Measurements from ENCODE around the gene ITGA1. TPM values are rescaled to one million over a fixed set of nuclear protein-coding genes. Genes with fewer than 3 reads are reported as not detected.
"Not testable (repeated sequence)": the region's sequence is repeated elsewhere in the genome, so short reads cannot be mapped to it uniquely, and the experiment has no call there.

ITGA1 gene
- total and polyA plus RNA-seq, 2 of the 8 experiments (the other 6 are each of a cell fraction or from before 2014, with no cell fraction given) = 2.3 to 9.0 TPM

DNA sequence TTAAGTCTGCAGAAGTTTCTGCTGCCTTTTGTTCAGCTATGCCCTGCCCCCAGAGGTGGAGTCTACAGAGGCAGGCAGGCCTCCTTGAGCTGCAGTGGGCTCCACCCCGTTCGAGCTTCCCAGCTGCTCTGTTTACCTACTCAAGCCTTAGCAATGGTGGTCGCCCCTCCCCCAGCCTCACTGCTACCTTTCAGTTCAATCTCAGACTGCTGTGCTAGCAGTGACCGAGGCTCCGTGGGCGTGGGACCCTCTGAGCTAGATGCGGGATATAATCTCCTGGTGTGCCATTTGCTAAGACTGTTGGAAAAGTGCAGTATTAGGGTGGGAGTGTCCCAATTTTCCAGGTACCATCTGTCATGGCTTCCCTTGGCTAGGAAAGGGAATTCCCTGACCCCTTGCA lies 188.4 kb downstream of the ITGA1 start:
- H3K79me1 ChIP-seq (ENCODE audit: low read depth, low read length); DNase-seq (ENCODE audit: low read depth in 1 of 2, low spot score in 2 of 2); H3K27me3 ChIP-seq (replicated peaks in 1 of 4; ENCODE audit: control insufficient read depth in 3 of 4, extremely low read depth in 1 of 4, insufficient read depth in 3 of 4, low read length in 3 of 4); H2BK15ac ChIP-seq (ENCODE audit: low read length); H2BK5ac ChIP-seq (ENCODE audit: low read depth, low read length); H2BK20ac ChIP-seq (ENCODE audit: low read length); H3K4me3 ChIP-seq (ENCODE audit: extremely low read depth in 1 of 4, insufficient read depth in 2 of 4, low read depth in 3 of 4, low read length in 4 of 4); H2BK12ac ChIP-seq (ENCODE audit: low read depth, low read length); H2BK120ac ChIP-seq (replicated peaks; ENCODE audit: low read depth, low read length); H4K8ac ChIP-seq (ENCODE audit: extremely low read depth, insufficient read depth, low read length); H3K4me1 ChIP-seq (replicated peaks in 1 of 4; ENCODE audit: control insufficient read depth in 3 of 4, insufficient read depth in 4 of 4, low read length in 3 of 4); H2AK5ac ChIP-seq (ENCODE audit: low read depth, low read length); H4K20me1 ChIP-seq (replicated peaks in 1 of 2; ENCODE audit: control insufficient read depth in 1 of 2, insufficient read depth in 2 of 2, low read length in 2 of 2); H2AFZ ChIP-seq (ENCODE audit: low read length); H4K5ac ChIP-seq (ENCODE audit: insufficient read length, low read depth, low read length); H3K4ac ChIP-seq (replicated peaks; ENCODE audit: insufficient read length, low read depth, low read length); H4K91ac ChIP-seq (replicated peaks; ENCODE audit: insufficient read length, low read length); H3K23ac ChIP-seq (ENCODE audit: insufficient read length); H3K56ac ChIP-seq (replicated peaks; ENCODE audit: insufficient read length, low read depth, low read length); FAIRE-seq; H3K79me2 ChIP-seq (ENCODE audit: control insufficient read depth in 1 of 2, insufficient read depth in 2 of 2, low read length in 2 of 2); H3K9ac ChIP-seq (replicated peaks in 1 of 4; ENCODE audit: extremely low read depth in 1 of 4, low read depth in 3 of 4, low read length in 3 of 4); H3K27ac ChIP-seq (ENCODE audit: low read depth, low read length); H3K18ac ChIP-seq (ENCODE audit: extremely low read depth, low read length); H3K36me3 ChIP-seq (ENCODE audit: control insufficient read depth in 2 of 4, insufficient read depth in 4 of 4, low read length in 3 of 4); H3K4me2 ChIP-seq (ENCODE audit: insufficient read depth in 1 of 2, low read depth in 2 of 2, low read length in 2 of 2); H3K23me2 ChIP-seq (ENCODE audit: low read depth, low read length); H3K14ac ChIP-seq (ENCODE audit: insufficient read length); POLR2A ChIA-PET (ENCODE audit: partially characterized antibody): not testable (repeated sequence)
- CTCF ChIA-PET (ENCODE audit: partially characterized antibody) = interaction anchor here (1.2 kb wide), 1 partner anchor 10 kb away, joined by 3 read pairs; no protein-coding TSS in a partner anchor
- 90% methylated on average over 7 of the region's 7 CpGs; no CpG with 5 or more reads in 1 of the 2 experiments for WGBS, 2 experiments (ENCODE audit: extremely low coverage in 1 of 2, insufficient coverage in 1 of 2, insufficient read length in 1 of 2, insufficient replicate concordance in 2 of 2, low coverage in 1 of 2, low lambda C conversion rate in 2 of 2, missing lambda C conversion rate in 1 of 2)
- peaks cover 22 to 23% of the 10 kb centered on the region in 2 experiments for H3K9me3 ChIP-seq (ENCODE audit: insufficient read depth in 2 of 2, low read depth in 1 of 2, low read length in 1 of 2)
